ENCODE results near the gene ABCB10.

The ABCB10 gene

GRCh38 chr1:229558460-229559335 lies at the start of gene ABCB10:
Gene ABCB10, minus strand, starts transcription at chr1:229558707. Its CDS starts 55 bp downstream, at chr1:229558652.
- Histone ChIP-seq H3K79me2 (peaks cover 7% of the 10 kb centered on the region), H3K4me2 (ENCODE audit: low read length) (peak within 1 kb of the TSS; percentile 86), H3K36me3 (ENCODE audit: control insufficient read depth, insufficient read depth, low read length) (no peaks in the 10 kb centered on the region), H2AFZ (peak within 1 kb of the TSS; percentile 89), H3K4me1 (no peaks in the 10 kb centered on the region), H3K27me3 (ENCODE audit: control insufficient read depth, insufficient read depth, low read length) (no peaks in the 10 kb centered on the region), H3K4me3 (ENCODE audit: low read depth, low read length) (peak within 1 kb of the TSS; percentile 59), H3K9ac (no peak within 1 kb of the TSS), H3K9me3 (ENCODE audit: control insufficient read depth, low read length) (no peaks in the 10 kb centered on the region), H3K27ac (peak within 1 kb of the TSS; percentile 33)
- peak; percentile 77 for TF ChIP-seq CTCF (IDR thresholded peaks at IDR 0.05)

DNA sequence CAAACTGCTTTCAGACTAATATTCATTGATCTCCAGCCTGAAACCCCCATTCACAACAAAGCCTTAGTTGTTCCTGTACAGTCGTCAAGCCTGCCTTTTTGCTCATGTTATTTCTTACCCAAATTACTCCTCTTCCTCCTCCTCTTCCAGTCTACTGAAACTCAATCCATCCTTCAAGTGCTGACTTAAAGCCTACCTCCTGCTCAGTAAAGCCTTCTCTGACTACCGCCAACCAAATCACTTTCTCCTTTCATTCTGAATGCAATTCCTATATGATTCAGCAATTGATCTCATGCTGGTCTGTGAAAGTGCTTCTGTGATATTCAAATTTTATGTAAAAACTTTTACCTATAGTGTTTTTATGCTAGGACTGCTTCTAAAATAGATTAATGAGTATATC lies 48.9 kb upstream of the ABCB10 start:
- H2AFZ ChIP-seq, result no peak overlapping the region
- H3K36me3 ChIP-seq (ENCODE audit: control insufficient read depth, insufficient read depth, low read length), result no peaks in the 10 kb centered on the region

GRCh38 chr1:229603371-229604005 lies 45.0 kb upstream of the ABCB10 start:
- Histone ChIP-seq H3K4me2 (ENCODE audit: low read length) (no peak overlapping the region), H2AFZ (no peak overlapping the region), H3K27ac (no peak overlapping the region), H3K36me3 (ENCODE audit: control insufficient read depth, insufficient read depth, low read length) (no peaks in the 10 kb centered on the region), H3K9ac (no peak overlapping the region), H3K4me1 (no peaks in the 10 kb centered on the region), H3K4me3 (ENCODE audit: low read depth, low read length) (no peak overlapping the region), H3K79me2 (no peaks in the 10 kb centered on the region), H3K9me3 (ENCODE audit: control insufficient read depth, low read length) (no peaks in the 10 kb centered on the region), H3K27me3 (ENCODE audit: control insufficient read depth, insufficient read depth, low read length) (no peaks in the 10 kb centered on the region)
- TF ChIP-seq CTCF (IDR thresholded peaks at IDR 0.05), result no peak

More for the DNA sequence above, 48.9 kb upstream of the ABCB10 start:
- Histone ChIP-seq H3K9ac (no peak overlapping the region), H3K27ac (no peak overlapping the region), H3K4me1 (no peaks in the 10 kb centered on the region), H3K27me3 (ENCODE audit: control insufficient read depth, insufficient read depth, low read length) (no peaks in the 10 kb centered on the region), H3K4me3 (ENCODE audit: low read depth, low read length) (no peak overlapping the region), H3K4me2 (ENCODE audit: low read length) (no peak overlapping the region), H3K9me3 (ENCODE audit: control insufficient read depth, low read length) (no peaks in the 10 kb centered on the region), H3K79me2 (no peaks in the 10 kb centered on the region)
- TF ChIP-seq CTCF (IDR thresholded peaks at IDR 0.05), result no peak

DNA sequence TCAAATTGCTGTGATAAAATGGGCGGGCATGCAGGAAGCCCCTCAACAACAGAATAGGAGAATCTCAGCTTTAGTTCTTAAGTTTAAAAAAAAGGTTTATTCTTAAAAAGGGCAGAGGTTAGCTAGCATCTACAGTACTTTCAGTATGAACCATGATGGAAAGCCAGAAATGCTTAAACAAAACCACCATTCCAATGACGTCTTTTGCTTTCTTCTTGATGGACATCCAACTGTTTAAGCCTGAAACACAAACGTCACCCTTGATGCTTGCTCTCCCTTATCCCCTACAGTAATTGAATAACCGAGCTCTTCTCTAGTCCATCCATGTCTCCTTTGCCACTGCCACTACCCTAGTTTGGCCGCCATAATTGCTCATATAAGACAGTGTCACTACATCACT lies 41.7 kb upstream of the ABCB10 start:
- Histone ChIP-seq H2AFZ (no peak overlapping the region), H3K4me1 (no peaks in the 10 kb centered on the region), H3K9ac (no peak overlapping the region), H3K79me2 (no peaks in the 10 kb centered on the region), H3K27ac (no peak overlapping the region), H3K36me3 (ENCODE audit: control insufficient read depth, insufficient read depth, low read length) (no peaks in the 10 kb centered on the region), H3K9me3 (ENCODE audit: control insufficient read depth, low read length) (no peaks in the 10 kb centered on the region), H3K4me3 (ENCODE audit: low read depth, low read length) (no peak overlapping the region), H3K4me2 (ENCODE audit: low read length) (no peak overlapping the region), H3K27me3 (ENCODE audit: control insufficient read depth, insufficient read depth, low read length) (no peaks in the 10 kb centered on the region)
- no peak for TF ChIP-seq CTCF (IDR thresholded peaks at IDR 0.05)
